ENCODE results near the gene NOL9. TPM values are rescaled to one million over a fixed set of nuclear protein-coding genes. Genes with fewer than 3 reads are reported as not detected.
A peak's percentile ranks its signal among the peaks of the same experiment; 100 is the strongest.

NOL9 gene
- total RNA-seq, 4 donors from 2014 or later = 17.9 to 30.9 (median 26.0) TPM

DNA sequence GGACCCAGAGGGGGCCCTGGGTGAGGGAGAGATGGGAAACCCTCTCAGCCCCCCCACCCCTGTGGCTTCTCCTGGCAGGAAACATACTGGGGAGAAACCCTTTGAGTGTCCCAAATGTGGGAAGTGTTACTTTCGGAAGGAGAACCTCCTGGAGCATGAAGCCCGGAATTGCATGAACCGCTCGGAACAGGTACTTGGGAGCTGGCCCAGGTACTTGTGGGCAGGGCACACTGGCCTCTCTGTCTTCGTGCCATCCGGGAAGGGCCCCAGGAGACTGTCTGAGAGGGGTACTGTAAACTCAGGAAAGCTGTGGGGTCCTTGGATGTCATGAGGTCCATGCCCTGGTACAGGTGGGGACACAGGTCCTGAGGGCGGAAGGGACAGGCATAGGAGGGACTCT is 31.5 kb upstream of the NOL9 start:
- Histone ChIP-seq H3K9me3 (no peaks in the 10 kb centered on the region), H3K36me3 (peaks cover 0 to 67% (median 3%) of the 10 kb centered on the region in 3 donors), H3K27me3 (no peaks in the 10 kb centered on the region), H3K4me3 (no peak overlapping the region), H3K4me1 (peaks cover 0 to 59% (median 9%) of the 10 kb centered on the region in 4 donors), H3K27ac (no peak overlapping the region)
- DNase-seq (ENCODE audit: low spot score in 2 of 2) = no peak
- TF ChIP-seq EP300 (IDR thresholded peaks at IDR 0.05) = no peak
- no peak for TF ChIP-seq CTCF (IDR thresholded peaks at IDR 0.05)
- no peak for TF ChIP-seq POLR2A (IDR thresholded peaks at IDR 0.05)
- 88 to 90% methylated on average over 7 of the region's 7 CpGs for WGBS, 2 donors

- no peak for TF ChIP-seq CTCF (IDR thresholded peaks at IDR 0.05)
- TF ChIP-seq EP300 (IDR thresholded peaks at IDR 0.05) = no peak
- no peak for TF ChIP-seq POLR2A (IDR thresholded peaks at IDR 0.05)
- no peak overlapping the region for H3K27ac ChIP-seq
- DNase-seq (ENCODE audit: low spot score in 2 of 2) = no peak
- peaks cover 0 to 59% (median 14%) of the 10 kb centered on the region in 4 donors for H3K4me1 ChIP-seq
- H3K9me3 ChIP-seq = no peaks in the 10 kb centered on the region
- no peak overlapping the region for H3K4me3 ChIP-seq
- WGBS, 2 donors = 77 to 82% methylated on average over 10 to 12 of the region's 12 CpGs
- H3K36me3 ChIP-seq = peaks cover 0 to 60% (median 3%) of the 10 kb centered on the region in 3 donors
- no peaks in the 10 kb centered on the region for H3K27me3 ChIP-seq
These were observed 30.9 kb upstream of the NOL9 start for GRCh38 chr1:6585081-6585722.

DNA sequence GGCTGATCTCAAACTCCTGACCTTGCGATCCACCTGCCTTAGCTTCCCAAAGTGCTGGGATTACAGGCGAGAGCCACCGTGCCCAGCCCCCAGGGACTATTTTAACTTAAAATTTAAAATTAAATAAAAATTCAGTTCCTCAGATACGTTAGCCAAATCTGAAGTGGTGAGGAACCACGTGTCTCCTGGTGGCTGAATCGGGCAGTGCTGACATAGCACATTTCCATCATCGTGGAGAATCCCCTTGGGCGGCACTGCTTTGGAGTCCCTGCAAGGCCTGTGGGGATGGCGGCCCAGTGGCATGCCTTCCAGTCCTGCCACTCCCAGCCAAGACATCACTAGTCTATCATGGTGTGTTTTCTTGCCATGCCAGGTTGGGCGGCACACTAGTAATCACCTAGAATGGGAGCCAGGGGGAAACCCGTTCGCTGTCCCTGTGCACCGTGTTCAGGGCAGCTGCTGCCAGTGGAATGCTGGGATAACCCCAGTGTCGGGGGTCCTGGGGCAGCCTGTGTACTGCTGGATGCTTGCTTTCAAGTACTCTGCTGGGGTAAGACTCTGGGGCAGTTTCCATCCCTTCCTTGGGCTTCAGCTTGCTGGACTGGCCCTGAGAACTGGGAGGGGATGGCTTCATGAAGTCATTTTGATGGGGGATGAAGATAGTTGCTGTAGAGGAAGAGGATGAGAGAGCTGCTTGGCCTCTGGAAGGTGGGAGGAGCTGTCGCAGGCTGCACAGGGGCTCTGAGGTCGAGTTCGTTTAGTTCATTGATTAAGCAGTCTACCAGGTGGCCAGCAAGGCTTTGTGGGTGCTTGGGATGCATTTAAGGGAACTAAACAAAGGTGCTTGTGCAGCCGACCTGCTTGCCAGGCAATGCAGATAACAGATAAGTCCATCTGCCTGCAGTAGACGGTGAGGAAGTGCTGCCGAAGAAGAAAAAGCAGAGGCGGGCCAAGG is 30.1 kb upstream of the NOL9 start:
- H3K36me3 ChIP-seq = peaks cover 0 to 52% (median 3%) of the 10 kb centered on the region in 3 donors
- H3K27me3 ChIP-seq = no peaks in the 10 kb centered on the region
- 77 to 78% methylated on average over 21 of the region's 21 CpGs for WGBS, 2 donors
- peaks cover 0 to 53% (median 15%) of the 10 kb centered on the region in 4 donors for H3K4me1 ChIP-seq
- no peak overlapping the region for H3K27ac ChIP-seq
- DNase-seq (ENCODE audit: low spot score in 2 of 2) = no peak
- H3K4me3 ChIP-seq = no peak overlapping the region
- no peaks in the 10 kb centered on the region for H3K9me3 ChIP-seq
- TF ChIP-seq CTCF (IDR thresholded peaks at IDR 0.05) (no peak), EP300 (IDR thresholded peaks at IDR 0.05) (no peak), POLR2A (IDR thresholded peaks at IDR 0.05) (no peak)

GRCh38 chr1:6582370-6582769 is 28.1 kb upstream of the NOL9 start:
- Histone ChIP-seq H3K27ac (peak overlapping the region in 3 of 4 donors; percentile 33 to 40 (median 38)), H3K4me1 (peaks cover 0 to 53% (median 26%) of the 10 kb centered on the region in 4 donors), H3K9me3 (no peaks in the 10 kb centered on the region), H3K4me3 (no peak overlapping the region), H3K27me3 (no peaks in the 10 kb centered on the region), H3K36me3 (peaks cover 0 to 32% (median 0%) of the 10 kb centered on the region in 3 donors)
- DNase-seq (ENCODE audit: low spot score in 2 of 2) = no peak
- WGBS, 2 donors = 87 to 100% methylated on average over 1 of the region's 1 CpG
- TF ChIP-seq CTCF (IDR thresholded peaks at IDR 0.05) = no peak
- no peak for TF ChIP-seq POLR2A (IDR thresholded peaks at IDR 0.05)
- TF ChIP-seq EP300 (IDR thresholded peaks at IDR 0.05) = no peak

Measured in tibial nerve (tissue), 4 donors.